NCI-H2029 treated with DMSO at 0.1 percent for 48 hours (cell line): Measurements from ENCODE around the gene MED4.
"Not testable (repeated sequence)": the region's sequence is repeated elsewhere in the genome, so short reads cannot be mapped to it uniquely, and the experiment has no call there.

Experiments
- DNase-seq: peaks from one replicate; lab custom pipeline; 2025; lab: John Stamatoyannopoulos, UW

Gene MED4

DNA sequence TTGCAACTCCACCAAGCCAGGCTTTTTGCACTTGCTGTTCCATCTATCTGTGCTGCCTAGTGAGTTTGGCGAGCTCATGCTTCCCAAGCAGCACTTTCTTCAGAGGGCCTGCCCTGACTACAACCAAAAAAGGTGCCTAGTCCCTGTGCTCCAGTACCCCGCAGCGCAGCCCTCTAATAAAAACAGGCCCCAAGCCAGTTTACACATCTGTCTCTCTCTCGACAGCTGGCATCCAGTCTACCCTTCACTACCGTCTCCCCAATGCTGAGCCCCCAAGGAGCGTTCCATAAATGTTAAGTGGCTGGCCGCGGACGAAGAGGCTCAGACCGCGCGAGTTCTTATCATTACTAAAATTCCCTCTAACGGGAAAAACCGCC lies 512 bp downstream of the MED4 start:
- no peak for DNase-seq

DNA sequence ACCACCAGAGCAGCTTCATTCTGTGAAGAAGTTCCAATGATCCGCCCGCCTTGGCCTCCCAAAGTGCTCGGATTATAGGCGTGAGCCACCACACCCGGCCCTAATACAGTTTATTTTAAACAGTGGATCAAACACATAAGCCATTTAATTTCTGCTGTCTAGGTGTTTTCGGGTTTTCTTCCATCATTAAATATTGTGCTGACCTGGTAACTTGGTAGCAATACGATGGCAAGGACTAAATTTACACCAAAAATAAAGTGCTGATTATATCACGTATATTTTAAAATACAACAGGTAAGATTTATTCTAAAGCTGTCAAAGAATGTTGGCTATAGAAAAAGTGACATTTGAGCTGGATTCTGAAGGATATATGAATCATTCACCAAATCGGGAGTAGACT lies 1.3 kb downstream of the MED4 start:
- no peak for DNase-seq

DNA sequence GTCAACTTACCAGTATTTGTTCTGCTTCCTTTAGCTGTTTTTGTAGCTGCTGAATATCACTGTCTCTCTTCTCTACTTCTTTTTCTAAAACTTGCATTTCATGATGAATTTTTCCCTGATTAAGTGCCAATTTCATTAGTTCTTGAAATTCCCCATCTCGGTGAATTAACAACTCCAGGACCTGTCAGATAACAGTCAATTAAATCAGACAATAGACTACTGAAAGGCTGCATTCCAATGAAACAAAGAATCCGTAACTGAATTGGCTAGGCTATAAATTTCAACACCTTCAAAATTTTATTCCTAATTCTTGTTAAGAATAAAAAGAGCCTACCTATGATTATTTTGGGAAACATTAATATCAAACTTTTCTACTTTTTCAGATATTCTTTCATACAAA lies 8.6 kb downstream of the MED4 start:
- no peak for DNase-seq

DNA sequence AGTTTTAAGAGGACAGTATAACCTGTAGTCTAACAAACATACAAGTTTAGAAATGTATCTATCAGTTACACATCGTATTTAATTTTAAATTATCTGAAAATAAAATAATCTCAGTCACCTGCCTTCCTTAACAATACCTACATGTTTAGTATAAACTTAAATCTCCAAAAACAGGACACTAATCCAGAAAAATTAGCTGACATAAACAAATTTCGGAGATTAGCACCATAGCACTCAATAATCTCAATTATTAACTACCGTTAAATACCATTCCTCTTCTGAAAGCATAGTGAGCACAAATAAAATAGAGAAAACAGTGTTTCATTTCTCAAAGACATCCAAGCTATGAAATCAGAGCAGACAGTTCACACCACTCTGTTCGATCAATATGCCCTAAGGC lies 13.2 kb downstream of the MED4 start:
- DNase-seq, result no peak

DNA sequence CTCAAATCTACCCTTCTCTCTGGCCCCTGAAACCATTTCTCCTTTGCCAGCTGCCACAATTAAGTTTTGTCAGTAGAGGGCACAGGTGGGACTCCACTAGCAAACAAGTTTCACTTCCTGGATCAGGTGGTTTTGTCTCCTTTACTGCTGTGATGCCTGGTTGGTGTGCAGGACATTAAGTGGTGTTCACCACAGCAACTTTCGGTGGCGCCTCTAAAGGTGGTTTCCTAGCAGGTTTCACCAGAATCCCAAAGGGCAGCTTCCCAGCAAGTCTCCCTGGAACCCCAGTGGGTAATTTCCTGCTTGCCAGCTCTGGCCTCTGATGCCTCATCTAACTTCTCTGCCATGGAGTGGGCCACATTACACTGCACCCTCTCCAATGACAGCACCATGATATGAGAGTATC lies 16.6 kb downstream of the MED4 start:
- no peak for DNase-seq

DNA sequence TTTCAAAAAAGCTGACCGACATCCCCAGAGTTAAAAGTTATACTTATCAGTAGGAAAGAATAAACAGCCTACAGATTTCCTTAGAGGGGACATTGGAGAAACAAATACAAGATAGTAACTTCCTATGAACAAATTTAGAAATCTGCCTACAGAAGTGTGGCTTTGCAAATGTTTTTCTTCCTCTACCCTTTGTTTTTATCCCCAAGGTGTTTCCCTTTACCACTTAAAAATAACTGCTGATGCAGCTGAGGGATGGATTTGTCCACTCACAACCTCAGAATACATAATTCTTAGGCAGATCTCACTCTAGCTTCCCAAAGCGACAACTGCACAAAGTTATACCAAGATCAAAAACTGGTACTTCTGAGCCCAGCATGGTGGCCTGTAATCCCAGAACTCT lies 20.9 kb downstream of the MED4 start:
- DNase-seq, result no peak

DNA sequence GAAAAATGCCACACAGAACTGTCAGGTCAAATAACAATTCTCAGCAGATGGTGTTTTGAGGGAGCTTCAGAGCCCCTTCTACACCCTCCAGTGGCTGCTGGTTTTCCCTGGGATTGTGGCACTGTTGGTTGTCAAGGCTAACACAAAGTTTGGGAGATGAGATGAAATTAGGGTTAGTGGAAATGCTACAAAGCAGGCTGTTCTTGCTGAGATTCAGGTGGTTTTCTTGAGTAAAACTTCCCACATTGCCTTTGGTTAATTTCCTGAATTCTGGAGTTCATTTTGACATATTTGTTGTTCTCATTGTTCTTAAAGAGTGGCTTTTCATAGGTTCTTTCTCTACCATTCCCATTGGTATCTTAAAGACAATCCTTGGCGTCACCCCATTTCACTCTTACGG lies 22.1 kb downstream of the MED4 start:
- no peak for DNase-seq

DNA sequence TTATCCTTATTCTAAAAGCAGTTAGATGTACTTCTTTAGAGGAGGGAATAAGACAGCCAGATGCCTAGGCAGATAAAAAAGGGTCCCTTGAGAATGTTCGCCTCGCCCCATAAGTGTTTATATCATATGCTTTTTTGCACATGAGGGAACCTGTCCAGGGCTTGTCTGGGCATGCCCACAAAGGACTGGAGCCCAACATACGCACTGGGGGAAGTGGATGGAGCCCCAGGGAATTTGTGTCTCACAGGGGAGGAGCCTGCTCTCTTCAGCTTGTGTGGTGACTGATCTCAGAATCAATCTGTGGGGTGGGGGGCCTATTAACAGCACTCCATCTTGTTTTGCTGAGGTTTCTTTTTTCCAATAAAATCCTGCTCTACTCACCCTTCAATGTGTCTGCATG lies 22.6 kb downstream of the MED4 start:
- no peak for DNase-seq

DNA sequence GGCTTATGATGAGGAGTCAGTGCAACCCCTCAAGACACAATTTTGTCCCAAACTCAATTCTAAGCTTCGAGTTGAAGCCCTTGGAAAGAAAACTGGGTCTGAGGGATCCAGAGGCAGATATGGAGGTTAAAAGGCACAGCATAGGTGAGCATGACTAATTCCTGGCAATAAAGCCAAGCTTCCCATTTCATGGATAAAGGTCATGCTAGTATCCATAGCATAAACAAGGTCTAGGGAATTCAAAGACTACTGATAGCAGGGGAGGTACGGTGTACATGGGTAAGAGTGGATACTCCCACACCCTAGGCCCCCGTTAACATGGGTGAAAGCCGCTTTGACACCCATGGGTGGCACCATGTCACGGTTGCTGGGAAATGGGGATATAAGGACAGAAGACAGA lies 24.0 kb downstream of the MED4 start:
- no peak for DNase-seq

DNA sequence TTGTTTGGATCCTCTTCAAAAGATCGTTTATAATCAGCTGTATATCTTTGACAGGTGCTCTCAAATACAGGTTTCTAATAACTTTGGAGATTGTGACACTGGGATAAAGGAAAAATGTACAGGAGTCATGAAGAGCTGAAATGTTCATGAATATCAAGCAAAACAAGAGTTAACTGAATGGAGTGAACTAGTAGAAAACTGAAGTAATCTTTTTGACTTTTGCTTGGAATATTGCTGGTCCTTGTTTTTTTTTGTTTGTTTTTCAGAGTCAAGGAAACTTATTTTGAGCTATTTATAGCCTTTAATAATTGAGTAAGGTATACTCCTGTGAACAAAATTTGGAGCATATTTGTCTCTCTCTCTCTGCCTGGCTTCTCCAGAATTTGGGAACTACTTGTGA lies 25.3 kb downstream of the MED4 start:
- DNase-seq, result no peak

DNA sequence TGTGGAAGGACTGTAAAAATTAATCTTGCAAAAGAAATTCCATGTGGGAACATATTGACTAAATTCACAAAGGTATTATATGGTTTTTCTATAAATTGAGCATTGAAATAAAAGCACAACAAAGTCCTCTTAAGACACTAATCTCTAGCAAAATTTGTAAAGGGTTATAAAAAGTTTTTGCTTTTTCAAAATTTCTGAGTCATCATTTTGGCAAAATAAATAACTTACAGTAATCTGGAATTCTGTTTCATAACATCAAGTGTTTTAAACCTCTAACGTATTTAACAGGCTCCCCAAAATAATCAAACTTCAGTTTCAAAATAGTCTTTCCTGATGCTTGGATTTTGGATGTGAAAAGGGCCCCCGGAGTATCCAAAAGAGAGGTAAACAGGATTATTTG lies 26.0 kb downstream of the MED4 start:
- no peak for DNase-seq

DNA sequence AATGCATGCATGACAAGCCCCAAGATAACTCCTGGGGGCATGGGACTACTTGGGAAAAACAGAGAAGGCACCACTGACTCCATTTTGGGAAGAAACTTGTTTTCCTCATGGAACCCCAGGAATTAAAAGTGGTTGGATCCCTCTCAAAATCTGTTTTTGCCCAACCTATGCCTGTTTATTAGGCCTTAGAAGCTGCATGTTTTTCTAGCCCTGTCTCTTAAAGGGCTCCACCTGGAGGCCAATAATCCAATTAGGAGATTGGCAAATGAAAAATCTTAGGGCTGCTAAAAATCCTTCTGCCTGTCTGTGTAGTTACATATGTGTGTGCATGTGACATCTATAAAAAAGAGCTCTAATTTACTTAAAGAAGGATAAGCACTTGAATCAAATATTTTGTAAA lies 26.9 kb downstream of the MED4 start:
- no peak for DNase-seq

DNA sequence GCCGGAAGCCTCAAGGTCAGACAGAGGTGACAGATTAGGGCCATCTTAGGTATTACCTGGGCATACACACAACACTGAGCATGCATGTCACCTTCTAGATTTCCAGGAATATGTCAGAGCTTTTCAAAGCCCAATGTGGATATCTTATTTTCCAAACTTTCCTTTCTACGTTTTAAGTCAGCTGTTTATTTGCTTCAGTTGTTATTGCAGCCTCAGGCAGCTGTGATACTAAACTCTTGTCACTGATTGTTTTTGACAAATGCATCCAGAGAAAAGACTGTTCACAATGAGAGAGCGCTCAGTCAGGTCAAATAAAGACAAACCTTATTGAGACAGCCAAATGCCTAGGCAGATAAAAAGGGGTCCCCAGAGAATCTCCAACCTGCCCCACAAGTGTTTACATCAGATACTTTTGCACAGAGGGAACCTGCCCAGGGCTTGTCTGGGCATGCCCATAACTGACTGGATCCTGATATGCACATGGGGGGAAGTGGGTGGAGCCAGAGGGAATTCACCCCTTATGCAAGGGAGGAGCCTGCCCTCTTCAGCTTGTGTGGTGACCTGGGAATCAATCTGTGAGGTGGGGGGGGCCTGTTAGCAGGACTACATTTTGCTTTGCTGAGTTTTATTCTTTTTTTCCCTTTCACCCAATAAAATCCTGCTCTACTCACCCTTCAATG lies 28.5 kb downstream of the MED4 start:
- DNase-seq, result no peak

DNA sequence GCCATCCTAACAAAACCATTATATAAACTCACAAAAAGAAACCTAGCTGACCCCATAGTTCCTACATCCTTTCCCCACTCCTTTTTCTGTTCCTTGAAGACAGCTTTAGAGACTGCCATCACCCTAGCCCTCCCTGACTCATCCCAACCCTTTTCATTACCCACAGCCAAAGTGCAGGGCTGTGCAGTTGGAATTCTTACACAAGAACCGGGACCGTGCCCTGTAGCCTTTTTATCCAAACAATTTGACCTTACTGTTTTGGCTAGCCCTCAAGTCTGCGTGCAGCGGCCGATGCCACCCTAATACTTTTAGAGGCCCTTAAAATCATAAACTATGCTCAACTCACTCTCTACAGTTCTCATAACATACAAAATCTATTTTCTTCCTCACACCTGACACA lies 35.0 kb downstream of the MED4 start:
- not testable (repeated sequence) for DNase-seq

DNA sequence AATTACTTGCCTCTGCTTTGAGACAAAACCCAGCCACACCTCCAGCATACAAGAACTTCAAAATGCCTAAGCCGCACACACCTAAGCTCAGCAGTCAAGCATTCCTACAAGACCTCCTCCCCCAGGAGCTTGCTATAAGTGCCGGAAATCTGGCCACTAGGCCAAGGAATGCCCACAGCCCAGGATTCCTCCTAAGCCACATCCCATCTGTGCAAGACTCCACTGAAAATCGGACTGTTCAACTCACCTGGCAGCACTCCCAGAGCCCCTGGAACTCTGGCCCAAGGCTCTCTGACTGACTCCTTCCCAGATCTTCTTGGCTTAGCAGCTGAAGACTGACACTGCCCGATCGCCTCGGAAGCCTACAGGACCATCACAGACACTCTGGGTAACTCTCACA lies 36.4 kb downstream of the MED4 start:
- not testable (repeated sequence) for DNase-seq

DNA sequence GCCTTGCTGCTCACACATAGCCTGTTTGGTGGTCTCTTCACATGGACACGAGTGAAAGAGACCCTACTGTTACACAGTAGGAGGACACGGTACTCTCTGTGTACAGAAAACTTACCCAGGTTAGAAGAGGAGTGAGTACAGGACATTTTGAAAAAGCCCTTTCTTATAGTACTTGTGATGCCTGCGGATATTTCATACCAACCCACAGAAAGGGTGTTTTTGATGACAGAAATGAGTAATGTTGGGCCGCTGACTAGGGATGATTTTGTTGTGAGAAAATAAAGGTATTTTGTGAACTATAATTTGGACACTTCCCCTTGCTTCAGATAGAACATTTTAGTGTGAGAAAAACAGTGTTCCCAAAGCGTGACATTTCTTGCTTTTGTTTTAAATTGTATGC lies 39.2 kb downstream of the MED4 start:
- DNase-seq, result no peak

DNA sequence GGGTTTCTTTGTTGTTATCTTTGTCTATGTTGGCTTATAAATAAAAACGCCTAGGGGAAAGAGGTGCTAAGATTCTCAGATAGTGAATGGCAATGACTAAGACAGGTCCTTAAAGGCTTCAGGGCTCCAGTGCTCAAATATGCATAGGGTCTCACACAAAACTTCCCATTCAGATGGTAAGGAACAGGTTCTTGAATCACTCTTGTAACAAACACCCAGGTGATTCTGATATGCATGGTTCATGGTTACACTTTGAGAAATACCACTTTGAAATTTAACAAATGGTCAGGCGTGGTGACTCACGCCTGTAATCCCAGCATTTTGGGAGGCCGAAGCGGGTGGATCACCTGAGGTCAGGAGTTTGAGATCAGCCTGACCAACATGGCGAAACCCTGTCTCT lies 40.3 kb downstream of the MED4 start:
- no peak for DNase-seq

DNA sequence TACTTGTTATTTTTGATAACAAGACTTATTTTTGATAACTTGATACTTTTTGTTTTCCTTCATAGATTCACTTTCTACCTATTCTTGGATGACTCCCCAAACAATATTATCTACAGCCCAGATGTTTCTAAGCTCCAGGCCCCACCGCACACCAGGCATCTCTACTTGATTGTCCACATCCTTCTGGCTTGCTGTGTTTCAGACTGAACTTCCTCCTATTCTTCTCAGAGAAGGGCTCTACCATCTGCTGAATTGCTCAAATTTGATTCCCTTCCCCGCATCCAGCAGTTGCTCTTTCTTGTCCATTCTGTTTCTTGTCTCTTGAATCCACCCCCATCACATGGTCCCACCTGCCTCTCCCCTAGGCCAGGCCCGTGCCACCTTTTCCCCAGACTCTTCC lies 44.4 kb downstream of the MED4 start:
- no peak for DNase-seq

DNA sequence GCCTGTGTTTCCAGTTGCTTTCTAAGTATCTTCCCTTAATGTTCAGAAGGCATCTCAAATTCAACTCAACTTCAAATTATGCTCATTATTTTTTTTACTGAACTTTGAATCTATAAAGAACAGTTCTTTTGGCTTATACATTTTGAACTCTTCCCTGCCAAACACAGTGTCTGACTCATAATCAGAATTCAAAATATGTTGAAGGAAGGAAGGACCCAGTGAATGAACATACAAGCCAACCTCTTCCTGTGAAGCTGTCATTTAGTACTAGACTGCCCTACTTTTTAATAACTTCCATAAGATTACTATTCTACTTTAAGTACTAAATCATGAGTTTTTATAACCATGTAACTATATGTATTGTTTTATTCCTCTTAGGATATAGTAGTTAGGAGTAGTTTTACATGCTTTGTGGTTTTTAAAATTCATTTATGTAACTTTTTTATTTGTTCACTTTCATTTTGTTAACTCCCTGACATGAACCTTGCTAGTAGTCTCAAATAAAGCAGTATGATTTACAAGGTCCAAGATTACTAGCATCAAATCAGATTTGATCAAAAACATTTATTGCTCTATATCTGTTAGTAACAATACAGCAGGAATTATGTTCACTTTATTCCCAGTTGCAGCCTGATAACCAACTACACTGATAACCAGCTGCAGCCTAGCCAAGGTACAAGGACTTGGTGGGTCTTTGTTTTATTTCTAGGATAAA lies 51.0 kb downstream of the MED4 start:
- DNase-seq, result no peak

DNA sequence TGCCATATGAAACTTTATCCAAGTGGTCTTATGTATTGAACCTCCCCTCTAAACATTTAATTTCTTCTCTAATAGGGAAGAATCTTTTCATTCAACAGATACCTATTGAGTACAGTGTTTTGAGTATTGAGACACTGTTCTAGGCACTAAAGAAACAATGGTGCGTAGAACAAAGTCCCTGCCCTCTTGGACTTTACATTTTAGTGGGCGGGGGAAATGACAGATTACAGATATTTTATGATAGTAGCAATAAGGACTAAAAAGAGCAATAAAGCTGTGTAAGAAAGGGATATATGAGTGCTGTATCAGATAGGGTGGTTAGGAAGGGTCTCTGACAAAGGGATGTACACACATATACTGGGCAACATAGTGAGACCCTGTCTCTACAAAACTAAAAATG lies 52.0 kb downstream of the MED4 start:
- no peak for DNase-seq

DNA sequence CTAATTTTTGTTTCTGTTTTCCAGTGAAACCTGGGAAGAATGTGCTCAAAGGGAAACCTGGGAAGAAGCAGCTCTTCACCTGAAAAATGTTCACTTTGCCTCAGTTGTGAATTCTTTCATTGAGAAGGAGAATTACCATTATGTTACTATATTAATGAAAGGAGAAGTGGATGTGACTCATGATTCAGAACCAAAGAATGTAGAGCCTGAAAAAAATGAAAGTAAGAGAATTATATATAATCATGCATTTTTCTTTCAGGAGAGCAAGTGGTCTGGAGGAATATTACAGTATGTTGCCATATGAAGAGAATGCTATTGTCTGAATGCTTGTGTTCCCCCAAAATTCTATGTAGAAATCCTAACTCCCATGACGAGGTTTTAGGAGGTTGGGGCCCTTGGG lies 54.0 kb downstream of the MED4 start:
- DNase-seq, result no peak

DNA sequence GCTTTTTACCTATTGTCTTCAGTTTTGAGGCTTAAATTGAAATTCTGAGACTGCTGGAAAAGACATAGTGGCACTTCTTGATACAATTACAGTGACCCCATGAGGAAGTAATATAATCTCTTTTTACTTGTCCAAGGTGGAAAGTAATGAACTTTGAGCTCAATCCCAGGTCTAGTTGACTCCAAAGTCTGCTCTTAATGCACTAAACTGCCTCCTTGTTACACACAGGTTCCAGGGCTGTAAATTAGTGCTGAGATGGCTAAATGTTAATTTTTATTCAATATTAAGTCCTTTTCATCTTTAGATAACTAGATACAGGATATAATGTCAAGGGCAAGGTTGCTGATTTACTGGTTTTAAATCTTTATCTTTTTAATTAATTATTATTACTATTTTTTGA lies 54.9 kb downstream of the MED4 start:
- DNase-seq, result no peak

DNA sequence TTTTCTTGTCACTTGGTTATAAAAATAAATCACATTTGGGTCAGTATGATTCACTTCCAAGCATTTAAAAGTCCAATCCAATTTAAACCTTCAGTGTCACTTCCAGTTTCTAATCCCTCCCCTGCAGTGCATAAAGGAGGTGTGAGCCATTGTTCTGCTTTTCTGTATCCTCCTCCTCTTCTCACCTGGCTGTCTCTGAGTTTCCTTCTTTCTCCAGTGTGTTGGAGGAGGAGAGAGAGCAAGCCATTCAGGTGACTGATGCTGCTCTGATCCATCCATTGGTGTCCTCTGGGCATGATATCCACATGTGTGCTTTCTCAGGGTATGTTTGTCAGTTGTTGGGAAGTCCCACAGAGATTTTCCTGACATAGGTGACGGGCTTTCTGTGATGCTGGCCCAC lies 56.1 kb downstream of the MED4 start:
- no peak for DNase-seq
